Activated B cell treated with CpG ODN at 0.5 μM for 24 hours (primary cell): ENCODE measurements around the gene ERC1. TPM values are rescaled to one million over a fixed set of nuclear protein-coding genes. Genes with fewer than 3 reads are reported as not detected.

ENCODE experiments used
- ATAC-seq: fragments of 200-7000 bp; cut with Tn5 transposase; one replicate; pipeline ENCODE4 v1.10.0; 2021; ENCODE audit warnings: low read depth, mild to moderate bottlenecking, moderate library complexity
- CTCF ChIA-PET: fragments of 350-600 bp; sonication (Branson Sonifier 250); formaldehyde crosslinking; loops from one replicate; lab custom pipeline; 2021; ENCODE audit warnings: antibody characterized with exemption; lab: Charles Lee
- POLR2A ChIA-PET: fragments of 350-600 bp; sonication (Branson Sonifier 250); formaldehyde crosslinking; loops from one replicate; lab custom pipeline; 2021; ENCODE audit warnings: antibody characterized with exemption; lab: Charles Lee
- DNase-seq: peaks from one replicate; pipeline ENCODE4 v3.0.0; 2022
- H3K27ac Mint-ChIP-seq: one replicate; pipeline ENCODE4 v1.8.0; 2020; ENCODE audit warnings: mixed read lengths
- H3K27me3 Mint-ChIP-seq: one replicate; pipeline ENCODE4 v1.8.0; 2021; ENCODE audit warnings: mixed read lengths
- H3K36me3 Mint-ChIP-seq: one replicate; pipeline ENCODE4 v1.8.0; 2021; ENCODE audit warnings: low read depth, mixed read lengths
- H3K4me1 Mint-ChIP-seq: one replicate; pipeline ENCODE4 v1.8.0; 2021; ENCODE audit warnings: mixed read lengths
- H3K4me3 Mint-ChIP-seq: one replicate; pipeline ENCODE4 v1.8.0; 2020; ENCODE audit warnings: mild to moderate bottlenecking, mixed read lengths
- H3K9me3 Mint-ChIP-seq: one replicate; pipeline ENCODE4 v1.8.0; 2020; ENCODE audit warnings: mixed read lengths
- intact Hi-C: fragments of 100-400 bp; cut with micrococcal nuclease; formaldehyde crosslinking; loops from one replicate; pipeline ENCODE4 v1.15.1; 2024
- total RNA-seq: library from RNA; stranded (reverse); gene quantifications from 2 replicates; pipeline ENCODE4 v1.2.3, GENCODE V29; 2022
- TF ChIP-seq, protein P1 (sequence below): fragments of 200-600 bp; IDR thresholded peaks from one replicate; pipeline ENCODE4 v1.8.0; 2022; ENCODE audit warnings: antibody characterized with exemption, mild to moderate bottlenecking

Gene ERC1
- total RNA-seq, 1 donor from 2014 or later, result 57.0 TPM

- H3K36me3 Mint-ChIP-seq, result peaks cover 26% of the 10 kb centered on the region
- H3K9me3 Mint-ChIP-seq, result no peaks in the 10 kb centered on the region
- no peak overlapping the region for H3K4me3 Mint-ChIP-seq
- ChIA-PET POLR2A (no interaction called here), CTCF (no interaction called here)
- no peaks in the 10 kb centered on the region for H3K27me3 Mint-ChIP-seq
- peaks cover 3% of the 10 kb centered on the region for H3K4me1 Mint-ChIP-seq
- no peak overlapping the region for H3K27ac Mint-ChIP-seq
- no peak for ATAC-seq
- DNase-seq, result no peak
- TF ChIP-seq, protein P1, sequence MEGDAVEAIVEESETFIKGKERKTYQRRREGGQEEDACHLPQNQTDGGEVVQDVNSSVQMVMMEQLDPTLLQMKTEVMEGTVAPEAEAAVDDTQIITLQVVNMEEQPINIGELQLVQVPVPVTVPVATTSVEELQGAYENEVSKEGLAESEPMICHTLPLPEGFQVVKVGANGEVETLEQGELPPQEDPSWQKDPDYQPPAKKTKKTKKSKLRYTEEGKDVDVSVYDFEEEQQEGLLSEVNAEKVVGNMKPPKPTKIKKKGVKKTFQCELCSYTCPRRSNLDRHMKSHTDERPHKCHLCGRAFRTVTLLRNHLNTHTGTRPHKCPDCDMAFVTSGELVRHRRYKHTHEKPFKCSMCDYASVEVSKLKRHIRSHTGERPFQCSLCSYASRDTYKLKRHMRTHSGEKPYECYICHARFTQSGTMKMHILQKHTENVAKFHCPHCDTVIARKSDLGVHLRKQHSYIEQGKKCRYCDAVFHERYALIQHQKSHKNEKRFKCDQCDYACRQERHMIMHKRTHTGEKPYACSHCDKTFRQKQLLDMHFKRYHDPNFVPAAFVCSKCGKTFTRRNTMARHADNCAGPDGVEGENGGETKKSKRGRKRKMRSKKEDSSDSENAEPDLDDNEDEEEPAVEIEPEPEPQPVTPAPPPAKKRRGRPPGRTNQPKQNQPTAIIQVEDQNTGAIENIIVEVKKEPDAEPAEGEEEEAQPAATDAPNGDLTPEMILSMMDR, result no peak
- intact Hi-C loops, result no loop called here
Observed at GRCh38 chr12:1256991-1257390, 266.0 kb downstream of the ERC1 start.

GRCh38 chr12:1262011-1262410 is 271.0 kb downstream of the ERC1 start:
- intact Hi-C loops, result no loop called here
- CTCF ChIA-PET, result no interaction called here
- no peak for ATAC-seq

GRCh38 chr12:1267243-1267642 is 276.2 kb downstream of the ERC1 start:
- TF ChIP-seq, protein P1, result no peak
- ATAC-seq (no peak), DNase-seq (no peak)
- Mint-ChIP-seq H3K9me3 (no peaks in the 10 kb centered on the region), H3K4me1 (no peaks in the 10 kb centered on the region), H3K36me3 (peaks cover 55% of the 10 kb centered on the region), H3K27ac (no peak overlapping the region), H3K27me3 (no peaks in the 10 kb centered on the region), H3K4me3 (no peak overlapping the region)
- CTCF ChIA-PET, result no interaction called here
- POLR2A ChIA-PET, result no interaction called here
- intact Hi-C loops, result no loop called here

More at GRCh38 chr12:1262011-1262410, 271.0 kb downstream of the ERC1 start:
- POLR2A ChIA-PET, result no interaction called here
- no peak for DNase-seq
- Mint-ChIP-seq H3K36me3 (peaks cover 56% of the 10 kb centered on the region), H3K27me3 (no peaks in the 10 kb centered on the region), H3K27ac (no peak overlapping the region), H3K4me1 (peaks cover 6% of the 10 kb centered on the region), H3K9me3 (no peaks in the 10 kb centered on the region), H3K4me3 (no peak overlapping the region)
- TF ChIP-seq, protein P1, result no peak

DNA sequence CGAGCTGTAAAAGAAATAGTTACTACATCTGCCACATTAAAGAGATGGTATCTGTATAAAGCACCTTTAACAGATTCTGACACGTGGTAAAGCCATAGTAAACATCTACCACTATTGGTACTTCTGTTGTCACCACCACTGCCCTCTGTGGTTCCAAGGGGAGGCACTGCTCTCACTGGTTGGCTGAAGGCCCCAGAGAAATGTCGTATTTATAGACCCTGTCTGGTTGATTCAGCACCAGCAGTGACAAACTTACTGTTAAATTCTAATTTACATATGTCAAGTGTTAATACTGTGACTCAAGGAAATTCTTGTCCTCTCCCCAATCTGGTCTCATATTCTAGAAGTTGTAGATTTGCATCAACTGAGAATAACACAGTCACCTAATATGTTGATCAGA is 281.1 kb downstream of the ERC1 start:
- TF ChIP-seq, protein P1, result no peak
- DNase-seq (no peak), ATAC-seq (no peak)
- intact Hi-C loops, result no loop called here
- POLR2A ChIA-PET, result no interaction called here
- no peaks in the 10 kb centered on the region for H3K27me3 Mint-ChIP-seq
- no peaks in the 10 kb centered on the region for H3K4me1 Mint-ChIP-seq
- H3K4me3 Mint-ChIP-seq, result no peak overlapping the region
- H3K27ac Mint-ChIP-seq, result no peak overlapping the region
- no peaks in the 10 kb centered on the region for H3K9me3 Mint-ChIP-seq
- H3K36me3 Mint-ChIP-seq, result peaks cover 25% of the 10 kb centered on the region
- CTCF ChIA-PET, result no interaction called here

- Mint-ChIP-seq H3K4me3 (no peak overlapping the region), H3K27me3 (no peaks in the 10 kb centered on the region), H3K4me1 (peaks cover 3% of the 10 kb centered on the region), H3K27ac (no peak overlapping the region), H3K36me3 (peaks cover 23% of the 10 kb centered on the region), H3K9me3 (no peaks in the 10 kb centered on the region)
- ChIA-PET CTCF (no interaction called here), POLR2A (interaction anchor here (0.6 kb wide), 1 partner anchor 703 kb away, joined by 3 read pairs; no protein-coding TSS in a partner anchor)
- TF ChIP-seq, protein P1, result no peak
- no peak for DNase-seq
- intact Hi-C loops, result no loop called here
- ATAC-seq, result no peak
Observed at GRCh38 chr12:1273051-1273450, 282.0 kb downstream of the ERC1 start.
